ENCODE measurements around the gene CST2.
"Not testable (repeated sequence)": the region's sequence is repeated elsewhere in the genome, so short reads cannot be mapped to it uniquely, and the experiment has no call there.

The CST2 gene

GRCh38 chr20:23826541-23827021 lies at the start of gene CST2:
Gene CST2 (minus strand): TSS chr20:23826729. CDS start chr20:23826660, 69 bp downstream.
- DNase-seq, result no peak

GRCh38 chr20:23875606-23876237 lies 49.2 kb upstream of the CST2 start:
- DNase-seq, result no peak

- DNase-seq, result no peak
Observed at GRCh38 chr20:23874747-23875146, 48.2 kb upstream of the CST2 start.

- DNase-seq, result no peak
Observed at GRCh38 chr20:23873370-23874015, 47.0 kb upstream of the CST2 start.

- DNase-seq, result no peak
Observed at GRCh38 chr20:23872065-23872464, 45.5 kb upstream of the CST2 start.

GRCh38 chr20:23870461-23870860 lies 43.9 kb upstream of the CST2 start:
- no peak for DNase-seq

GRCh38 chr20:23869520-23869919 lies 43.0 kb upstream of the CST2 start:
- no peak for DNase-seq

GRCh38 chr20:23868321-23868720 lies 41.8 kb upstream of the CST2 start:
- no peak for DNase-seq

- no peak for DNase-seq
Observed at GRCh38 chr20:23867152-23867776, 40.7 kb upstream of the CST2 start.

GRCh38 chr20:23860771-23861170 lies 34.2 kb upstream of the CST2 start:
- not testable (repeated sequence) for DNase-seq

GRCh38 chr20:23857962-23858595 lies 31.6 kb upstream of the CST2 start:
- DNase-seq, result no peak

- no peak for DNase-seq
Observed at GRCh38 chr20:23856736-23857135, 30.2 kb upstream of the CST2 start.

- no peak for DNase-seq
Observed at GRCh38 chr20:23856226-23856625, 29.7 kb upstream of the CST2 start.

GRCh38 chr20:23841693-23842092 lies 15.2 kb upstream of the CST2 start:
- DNase-seq, result no peak

- DNase-seq, result no peak
Observed at GRCh38 chr20:23835716-23836115, 9.2 kb upstream of the CST2 start.

GRCh38 chr20:23832775-23833513 lies 6.4 kb upstream of the CST2 start:
- no peak for DNase-seq

- DNase-seq, result peak in 1 of 2 experiments; percentile 45
Observed at GRCh38 chr20:23831961-23832360, 5.4 kb upstream of the CST2 start.

GRCh38 chr20:23823621-23824324 lies 2.8 kb downstream of the CST2 start:
- no peak for DNase-seq

GRCh38 chr20:23823111-23823510 lies 3.4 kb downstream of the CST2 start:
- no peak for DNase-seq

GRCh38 chr20:23820493-23820892 lies 6.0 kb downstream of the CST2 start:
- DNase-seq, result no peak

GRCh38 chr20:23811559-23811958 lies 15.0 kb downstream of the CST2 start:
- not testable (repeated sequence) for DNase-seq

GRCh38 chr20:23810349-23810748 lies 16.2 kb downstream of the CST2 start:
- DNase-seq, result not testable (repeated sequence)
